Retinal pigment epithelial cell (primary cell): ENCODE data around the gene XXYLT1.

Experiments
- DNase-seq: peaks from one replicate; pipeline ENCODE4 v3.0.0-alpha.2; 2010; ENCODE audit warnings: low read depth
- H3K4me3 ChIP-seq: 2 replicates; pipeline ENCODE4 v1.5.1; 2011; ENCODE audit warnings: mild to moderate bottlenecking, low read length, control low read depth, moderate library complexity
- TF ChIP-seq, protein P1 (sequence below): conservative IDR thresholded peaks from 2 replicates; pipeline ENCODE4 v1.5.1; 2011; ENCODE audit warnings: low read depth, low read length, control low read depth, inconsistent platforms

XXYLT1 gene

DNA sequence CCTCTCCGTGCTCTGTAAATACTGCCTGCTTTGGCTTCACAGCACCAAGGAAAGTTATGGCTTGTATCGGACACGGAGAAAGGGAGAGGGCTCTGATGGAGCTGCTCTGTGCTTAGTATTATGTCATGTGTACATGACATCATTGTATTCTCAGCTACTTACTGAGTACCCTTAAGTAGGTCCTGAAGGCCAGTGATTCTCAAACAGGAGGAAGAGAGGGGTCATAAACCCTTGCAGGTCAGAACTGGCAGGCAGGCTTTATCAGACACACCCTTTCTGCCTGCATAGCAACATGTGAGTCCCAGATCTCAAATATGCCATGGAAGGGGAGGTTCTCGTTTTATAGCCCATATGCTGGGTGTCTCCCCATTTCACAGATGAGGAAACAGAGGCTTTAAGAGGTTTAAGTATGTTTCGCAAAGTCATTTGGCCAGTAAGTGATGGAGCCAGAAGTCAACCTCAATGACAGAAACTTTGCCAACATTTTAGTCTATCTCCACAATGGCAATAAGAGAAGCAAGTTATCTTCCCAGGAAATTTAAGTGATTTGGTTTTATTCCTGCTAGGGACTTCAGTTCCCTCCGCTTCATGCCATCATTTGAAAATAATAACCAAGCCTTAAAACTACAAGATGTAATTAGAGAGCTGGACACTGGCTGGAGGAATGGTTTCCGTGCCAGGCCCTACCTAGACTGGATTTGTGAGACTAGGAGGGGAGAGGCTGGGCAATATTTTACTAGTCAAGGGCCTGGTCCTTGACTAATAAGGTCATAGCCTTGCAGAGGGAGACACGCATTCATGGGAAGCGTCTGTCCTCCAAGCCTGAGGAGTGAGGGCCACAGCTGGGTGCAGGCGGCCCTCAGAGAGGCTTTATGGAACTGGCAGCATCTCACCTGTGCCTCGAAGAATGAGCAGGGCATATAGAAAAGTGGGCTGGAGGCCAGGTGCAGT is 133.0 kb downstream of the XXYLT1 start:
- H3K4me3 ChIP-seq, result no peak overlapping the region
- DNase-seq, result no peak
- TF ChIP-seq, protein P1, sequence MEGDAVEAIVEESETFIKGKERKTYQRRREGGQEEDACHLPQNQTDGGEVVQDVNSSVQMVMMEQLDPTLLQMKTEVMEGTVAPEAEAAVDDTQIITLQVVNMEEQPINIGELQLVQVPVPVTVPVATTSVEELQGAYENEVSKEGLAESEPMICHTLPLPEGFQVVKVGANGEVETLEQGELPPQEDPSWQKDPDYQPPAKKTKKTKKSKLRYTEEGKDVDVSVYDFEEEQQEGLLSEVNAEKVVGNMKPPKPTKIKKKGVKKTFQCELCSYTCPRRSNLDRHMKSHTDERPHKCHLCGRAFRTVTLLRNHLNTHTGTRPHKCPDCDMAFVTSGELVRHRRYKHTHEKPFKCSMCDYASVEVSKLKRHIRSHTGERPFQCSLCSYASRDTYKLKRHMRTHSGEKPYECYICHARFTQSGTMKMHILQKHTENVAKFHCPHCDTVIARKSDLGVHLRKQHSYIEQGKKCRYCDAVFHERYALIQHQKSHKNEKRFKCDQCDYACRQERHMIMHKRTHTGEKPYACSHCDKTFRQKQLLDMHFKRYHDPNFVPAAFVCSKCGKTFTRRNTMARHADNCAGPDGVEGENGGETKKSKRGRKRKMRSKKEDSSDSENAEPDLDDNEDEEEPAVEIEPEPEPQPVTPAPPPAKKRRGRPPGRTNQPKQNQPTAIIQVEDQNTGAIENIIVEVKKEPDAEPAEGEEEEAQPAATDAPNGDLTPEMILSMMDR, result no peak

- H3K4me3 ChIP-seq, result no peak overlapping the region
- TF ChIP-seq, protein P1, result no peak
- no peak for DNase-seq
Observed at GRCh38 chr3:195135917-195136316, 135.0 kb downstream of the XXYLT1 start.

GRCh38 chr3:195134431-195134830 is 136.5 kb downstream of the XXYLT1 start:
- TF ChIP-seq, protein P1, result no peak
- no peak for DNase-seq

DNA sequence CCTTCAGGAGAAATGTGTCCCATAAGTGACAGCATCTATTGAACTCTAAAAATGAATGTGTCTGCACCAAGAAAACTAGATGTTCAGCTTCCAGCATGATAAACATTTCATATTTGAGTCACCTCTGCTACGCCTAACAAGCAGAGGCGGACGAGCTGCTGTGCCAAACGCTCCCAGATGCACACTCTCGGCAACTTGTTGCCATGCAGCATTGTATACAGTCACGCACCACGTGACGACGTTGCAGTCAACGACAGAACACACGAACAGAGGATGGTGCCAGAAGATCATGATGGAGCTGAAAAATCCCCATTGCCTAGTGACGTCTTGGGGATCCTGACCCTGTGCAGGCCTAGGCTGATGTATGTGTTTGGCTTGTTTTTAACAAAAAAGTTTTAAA is 137.5 kb downstream of the XXYLT1 start:
- TF ChIP-seq, protein P1, result no peak
- H3K4me3 ChIP-seq, result no peak overlapping the region
- no peak for DNase-seq

More at GRCh38 chr3:195134431-195134830, 136.5 kb downstream of the XXYLT1 start:
- H3K4me3 ChIP-seq, result no peak overlapping the region

DNA sequence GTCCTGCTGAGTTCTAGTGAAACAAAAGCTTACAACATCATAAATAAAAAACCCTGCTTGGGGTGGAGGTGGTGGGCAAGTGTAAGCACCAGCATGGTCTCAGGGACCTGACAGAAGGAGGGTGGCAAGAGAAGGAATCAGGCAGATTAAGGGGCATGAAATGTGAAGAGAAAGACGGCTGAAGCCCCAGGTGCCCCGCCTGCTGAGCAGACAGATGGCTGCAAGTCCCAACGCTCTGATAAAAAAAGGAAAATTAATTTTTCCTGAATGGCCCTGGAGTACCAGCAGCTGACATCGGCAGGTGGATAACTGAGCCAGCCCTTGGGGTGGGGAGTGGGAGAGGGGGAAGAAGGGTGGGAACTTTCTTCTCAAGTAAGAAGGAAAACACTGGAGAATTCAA is 137.9 kb downstream of the XXYLT1 start:
- TF ChIP-seq, protein P1, result no peak
- no peak for DNase-seq
- no peak overlapping the region for H3K4me3 ChIP-seq

DNA sequence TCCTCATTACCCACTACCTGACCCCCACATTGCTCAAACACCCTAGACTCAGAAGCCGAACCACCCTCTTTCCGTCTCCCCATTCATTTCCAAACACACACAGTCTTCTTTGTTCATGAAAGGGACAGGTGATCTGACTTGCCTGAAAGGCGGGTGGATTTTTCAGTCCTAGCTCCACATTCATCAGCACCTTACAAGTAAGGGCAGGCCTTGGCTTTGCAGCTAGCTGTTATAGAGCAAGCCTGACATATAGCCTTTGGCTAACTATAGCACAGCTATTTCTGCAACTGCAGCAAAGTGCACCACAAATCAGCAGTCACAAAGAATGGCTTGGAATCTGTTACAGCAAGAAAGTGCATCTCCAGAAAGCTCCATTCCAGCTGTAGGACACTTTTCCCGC is 139.8 kb downstream of the XXYLT1 start:
- TF ChIP-seq, protein P1, result no peak
- H3K4me3 ChIP-seq, result no peak overlapping the region

More for the DNA sequence above, 139.8 kb downstream of the XXYLT1 start:
- no peak for DNase-seq
